GM18508 (cell line): ENCODE data around the gene MLF2.

Experiments used
- ATAC-seq: cut with Tn5 transposase; IDR thresholded peaks from one replicate; pipeline ENCODE4 v1.9.1; 2021; ENCODE audit warnings: moderate number of reproducible peaks; ENCODE audit not compliant: insufficient read depth, unreplicated experiment

The MLF2 gene

GRCh38 chr12:6778574-6779550 is 25.9 kb upstream of the MLF2 start:
- no peak for ATAC-seq

GRCh38 chr12:6778217-6778573 is 25.3 kb upstream of the MLF2 start:
- no peak for ATAC-seq

- ATAC-seq, result no peak
Measured at GRCh38 chr12:6777386-6777785, 24.4 kb upstream of the MLF2 start.

DNA sequence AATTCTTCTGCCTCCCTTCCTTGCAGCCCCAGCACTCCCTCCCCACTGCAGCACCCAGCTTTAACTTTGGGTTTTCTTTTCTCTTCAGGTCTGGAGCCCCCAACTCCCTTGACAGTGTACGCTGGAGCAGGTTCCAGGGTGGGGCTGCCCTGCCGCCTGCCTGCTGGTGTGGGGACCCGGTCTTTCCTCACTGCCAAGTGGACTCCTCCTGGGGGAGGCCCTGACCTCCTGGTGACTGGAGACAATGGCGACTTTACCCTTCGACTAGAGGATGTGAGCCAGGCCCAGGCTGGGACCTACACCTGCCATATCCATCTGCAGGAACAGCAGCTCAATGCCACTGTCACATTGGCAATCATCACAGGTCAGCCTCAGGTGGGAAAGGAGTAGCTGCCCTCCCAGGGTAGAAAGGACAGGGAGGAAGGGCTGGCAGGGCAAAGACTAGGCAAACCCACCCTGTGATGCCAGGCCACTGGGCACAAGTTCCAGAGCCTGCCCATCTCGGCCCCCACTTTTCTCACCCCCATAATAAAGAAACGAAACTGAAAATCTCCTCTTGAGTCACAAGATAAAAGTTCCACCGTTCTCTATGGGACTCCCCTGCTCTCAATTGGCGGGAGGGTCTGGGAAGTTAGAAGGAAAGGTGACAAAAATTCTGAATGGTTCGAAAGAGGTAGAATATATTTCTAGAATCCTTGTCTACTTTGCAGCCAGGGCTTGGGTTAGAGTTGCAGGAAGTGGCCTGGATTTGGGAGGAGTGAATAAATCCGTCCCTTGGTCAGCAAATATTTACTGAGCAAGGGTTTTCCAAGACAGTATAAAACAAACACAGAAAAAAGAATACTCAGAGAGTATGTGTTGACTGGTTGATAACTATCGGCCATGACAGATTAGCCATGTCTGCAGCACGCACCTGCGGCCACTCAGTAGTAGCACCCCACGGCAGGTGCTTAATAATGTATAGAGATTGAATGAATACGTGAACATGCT is 22.5 kb upstream of the MLF2 start:
- no peak for ATAC-seq

- no peak for ATAC-seq
Measured at GRCh38 chr12:6774499-6775062, 21.6 kb upstream of the MLF2 start.

DNA sequence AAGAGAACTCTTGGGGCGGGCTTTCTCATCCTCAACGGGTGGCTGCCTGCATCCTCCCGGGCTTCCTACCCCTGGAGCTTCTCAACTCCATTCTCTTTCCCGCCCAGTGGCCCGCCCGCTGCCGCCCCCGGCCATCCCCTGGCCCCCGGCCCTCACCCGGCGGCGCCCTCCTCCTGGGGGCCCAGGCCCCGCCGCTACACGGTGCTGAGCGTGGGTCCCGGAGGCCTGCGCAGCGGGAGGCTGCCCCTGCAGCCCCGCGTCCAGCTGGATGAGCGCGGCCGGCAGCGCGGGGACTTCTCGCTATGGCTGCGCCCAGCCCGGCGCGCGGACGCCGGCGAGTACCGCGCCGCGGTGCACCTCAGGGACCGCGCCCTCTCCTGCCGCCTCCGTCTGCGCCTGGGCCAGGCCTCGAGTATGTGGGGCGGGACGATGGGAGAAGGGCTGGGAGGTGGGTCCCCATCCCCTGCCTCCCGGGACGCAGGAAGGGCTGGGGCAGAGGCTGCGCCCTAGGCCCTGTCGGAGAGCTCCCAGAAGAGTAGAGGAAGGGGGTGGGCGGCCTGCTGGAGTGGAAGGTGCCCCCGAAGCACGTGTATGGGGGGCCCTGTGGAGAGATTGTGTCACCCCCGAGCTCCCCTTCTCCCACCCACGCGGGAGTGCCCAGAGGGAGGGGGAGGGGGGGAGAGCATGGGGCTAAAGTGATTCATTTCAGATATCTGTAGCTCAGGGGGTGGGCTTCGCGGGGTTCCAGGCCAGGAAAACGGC is 20.8 kb upstream of the MLF2 start:
- no peak for ATAC-seq

- ATAC-seq, result no peak
Measured at GRCh38 chr12:6772726-6773589, 20.0 kb upstream of the MLF2 start.

GRCh38 chr12:6772331-6772695 is 19.4 kb upstream of the MLF2 start, which contains the start of gene LAG3:
TSS of gene LAG3 (plus strand) at chr12:6772520. CDS start at chr12:6772853, 333 bp downstream.
- ATAC-seq, result no peak

- ATAC-seq, result no peak
Measured at GRCh38 chr12:6771509-6772330, 18.8 kb upstream of the MLF2 start.

GRCh38 chr12:6771091-6771495 is 18.2 kb upstream of the MLF2 start:
- no peak for ATAC-seq

DNA sequence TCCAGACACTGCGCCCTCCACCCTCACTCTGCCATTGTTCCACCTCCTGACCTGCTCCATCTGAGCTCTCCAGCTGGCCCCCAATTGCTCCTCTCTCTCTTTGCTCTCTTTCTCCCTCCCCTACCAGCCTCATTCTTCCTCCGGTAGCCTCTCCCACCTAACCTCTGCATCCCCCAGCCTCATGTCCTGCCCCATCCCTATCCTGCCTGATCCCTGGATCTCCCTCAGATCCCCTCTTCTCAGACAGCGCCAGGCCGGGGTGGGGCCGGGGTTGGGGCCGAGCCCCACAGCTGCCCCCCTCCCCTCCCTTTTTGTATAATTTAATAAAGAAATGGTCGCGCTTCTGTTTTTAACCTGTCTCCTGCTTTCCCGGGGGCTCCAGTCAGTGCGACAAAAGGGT is 17.7 kb upstream of the MLF2 start:
- no peak for ATAC-seq

- no peak for ATAC-seq
Measured at GRCh38 chr12:6770094-6770493, 17.2 kb upstream of the MLF2 start.

DNA sequence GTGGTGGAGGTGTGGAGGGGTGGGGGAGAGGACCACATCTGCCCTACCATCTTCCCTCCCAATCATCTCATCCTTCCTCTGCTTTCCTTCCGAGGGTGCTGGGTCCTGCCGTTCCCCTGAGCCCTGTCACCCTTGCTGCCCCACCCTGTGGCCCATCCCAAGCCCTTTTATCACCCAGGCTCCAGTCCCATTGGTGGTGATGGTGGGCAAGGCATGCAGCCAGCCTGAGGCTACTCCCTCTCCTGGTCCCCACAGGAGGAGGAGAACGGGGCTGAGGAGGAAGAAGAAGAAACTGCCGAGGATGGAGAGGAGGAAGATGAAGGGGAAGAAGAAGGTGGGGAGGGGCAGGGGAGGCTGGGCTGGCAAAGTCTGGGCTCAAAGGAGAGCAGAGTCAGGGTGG is 16.7 kb upstream of the MLF2 start:
- ATAC-seq, result no peak

GRCh38 chr12:6768990-6769389 is 16.0 kb upstream of the MLF2 start:
- no peak for ATAC-seq

DNA sequence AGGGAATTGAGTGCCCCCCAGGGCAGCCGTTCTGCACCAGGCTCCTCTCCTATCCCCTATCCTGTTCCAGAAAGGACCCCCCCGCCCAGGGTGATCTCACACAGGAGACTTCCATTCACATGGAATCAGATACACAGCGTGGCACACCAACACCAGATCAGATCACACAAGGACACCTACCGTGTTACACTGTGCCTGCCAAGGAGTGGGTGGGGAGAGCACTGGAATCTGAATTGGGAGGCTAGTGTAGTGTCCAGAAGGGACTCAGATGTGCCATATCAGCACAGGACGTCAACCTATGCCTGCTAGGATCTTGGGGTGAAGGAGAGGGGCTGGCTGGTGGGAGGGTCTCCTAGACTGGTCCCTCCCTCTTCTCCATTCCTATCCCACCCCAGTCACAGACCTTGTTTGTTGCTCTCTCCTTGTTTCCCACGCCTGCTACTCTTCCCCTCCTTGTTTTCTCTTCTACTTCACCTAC is 15.5 kb upstream of the MLF2 start:
- ATAC-seq, result no peak

DNA sequence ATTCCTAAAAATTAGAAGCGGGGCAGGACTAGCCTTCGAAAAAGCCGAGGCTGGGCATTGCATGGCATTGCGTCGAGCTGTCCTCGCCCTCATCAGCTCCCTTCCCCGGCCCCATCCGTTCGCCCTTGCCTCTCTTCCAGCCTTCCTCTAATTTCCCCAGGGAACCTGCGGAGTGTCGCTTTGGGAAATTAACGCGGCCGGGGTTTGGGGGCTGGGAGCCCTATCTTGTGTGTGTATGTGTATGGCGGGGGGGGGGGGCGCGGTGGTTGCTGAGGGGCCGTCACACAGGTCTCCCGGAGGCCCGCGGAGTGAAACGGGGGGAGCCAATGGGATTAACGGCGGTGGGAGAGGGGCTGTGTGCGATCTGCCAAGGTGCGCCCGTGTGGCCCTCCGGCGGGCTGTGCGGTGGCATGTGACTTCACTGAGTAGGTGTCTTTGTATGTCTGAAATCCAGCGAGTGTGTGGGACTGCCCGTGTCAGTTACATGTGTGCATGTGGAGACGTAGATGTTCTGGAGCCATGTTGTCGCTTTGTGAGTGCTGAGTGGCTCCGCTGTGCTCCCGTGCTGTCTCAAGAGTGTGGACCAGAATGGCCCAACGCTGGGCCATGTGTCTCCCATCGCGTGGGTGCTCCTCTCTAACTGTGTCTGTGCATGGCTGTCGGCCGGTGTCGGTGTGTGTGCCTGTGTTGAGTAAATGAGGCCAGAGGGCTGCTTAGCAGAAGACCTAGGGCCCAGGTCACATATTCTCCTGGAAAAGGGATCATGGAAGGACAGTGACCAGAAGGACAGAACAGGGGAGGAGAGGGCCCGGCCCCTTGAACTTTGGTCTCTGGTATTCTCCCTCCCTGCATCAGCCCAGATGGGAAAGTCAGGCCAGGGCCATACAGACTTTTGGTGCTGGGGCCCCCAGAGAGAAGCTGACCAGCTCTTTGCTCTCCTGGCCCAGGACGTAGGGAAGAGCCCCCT is 14.7 kb upstream of the MLF2 start:
- ATAC-seq, result no peak
